ENCODE data around the gene RUVBL1.

Gene RUVBL1

DNA sequence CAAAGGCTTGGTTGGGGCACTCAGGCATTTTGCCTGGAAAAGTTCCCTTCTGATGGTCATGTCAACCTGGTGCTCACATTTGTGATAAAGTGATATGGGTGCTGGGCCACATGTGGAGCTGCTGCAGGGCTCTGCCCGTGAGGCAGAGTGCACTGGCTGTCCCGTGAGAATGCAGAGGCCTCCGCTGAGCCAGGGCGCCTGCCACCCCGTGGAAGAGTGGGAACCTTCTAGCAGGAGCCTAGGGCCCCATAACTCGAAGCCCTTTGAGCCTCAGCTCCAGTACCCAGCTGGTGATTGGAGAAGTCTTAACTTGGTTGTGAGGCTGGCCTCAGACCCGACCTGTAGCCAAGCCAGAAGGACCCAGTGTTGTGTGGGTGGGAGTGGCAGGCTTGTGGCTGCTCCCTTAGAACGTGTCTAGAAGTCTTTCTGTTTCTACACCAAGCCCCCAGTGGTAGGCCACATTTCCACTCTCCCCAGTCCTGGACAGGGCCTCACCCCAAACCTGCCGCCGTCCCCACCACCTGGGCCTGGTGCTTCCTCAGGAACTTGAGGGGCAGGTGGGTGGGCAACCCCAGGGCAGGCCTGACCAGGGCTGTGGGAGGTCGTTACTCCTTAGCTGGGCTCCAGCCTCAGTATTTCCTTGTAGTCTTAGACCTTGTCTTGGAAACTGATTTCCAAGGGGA, 51.7 kb downstream of the RUVBL1 start:
- Mint-ChIP-seq H3K9me3 (no peaks in the 10 kb centered on the region), H3K27me3 (ENCODE audit: low read depth) (no peaks in the 10 kb centered on the region), H3K36me3 (ENCODE audit: low read depth) (peaks cover 26% of the 10 kb centered on the region), H3K4me3 (no peak overlapping the region), H3K27ac (no peak overlapping the region), H3K4me1 (ENCODE audit: low read depth) (peaks cover 16% of the 10 kb centered on the region)

DNA sequence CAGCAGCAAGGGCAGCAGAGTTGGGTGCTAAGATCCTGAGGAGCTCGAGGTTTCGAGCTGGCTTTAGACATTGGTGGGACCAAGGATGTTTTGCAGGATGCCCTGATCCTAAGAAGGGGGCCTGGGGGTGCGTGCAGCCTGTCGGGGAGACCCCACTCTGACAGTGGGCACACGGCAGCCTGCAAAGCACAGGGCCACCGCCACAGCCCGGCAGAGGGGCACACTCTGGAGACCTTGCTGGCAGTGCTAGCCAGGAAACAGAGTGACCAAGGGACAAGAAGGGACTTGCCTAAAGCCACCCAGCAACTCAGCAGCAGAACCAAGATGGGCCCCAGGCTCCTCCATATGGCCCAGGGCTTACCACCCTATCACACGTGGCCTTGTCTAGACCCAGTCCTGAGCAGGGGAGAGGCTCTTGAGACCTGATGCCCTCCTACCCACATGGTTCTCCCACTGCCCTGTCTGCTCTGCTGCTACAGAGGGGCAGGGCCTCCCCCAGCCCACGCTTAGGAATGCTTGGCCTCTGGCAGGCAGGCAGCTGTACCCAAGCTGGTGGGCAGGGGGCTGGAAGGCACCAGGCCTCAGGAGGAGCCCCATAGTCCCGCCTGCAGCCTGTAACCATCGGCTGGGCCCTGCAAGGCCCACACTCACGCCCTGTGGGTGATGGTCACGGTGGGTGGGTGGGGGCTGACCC, 52.6 kb downstream of the RUVBL1 start:
- peaks cover 16% of the 10 kb centered on the region for H3K4me1 Mint-ChIP-seq (ENCODE audit: low read depth)
- peaks cover 32% of the 10 kb centered on the region for H3K36me3 Mint-ChIP-seq (ENCODE audit: low read depth)
- H3K27ac Mint-ChIP-seq, result no peak overlapping the region
- H3K4me3 Mint-ChIP-seq, result no peak overlapping the region
- no peaks in the 10 kb centered on the region for H3K27me3 Mint-ChIP-seq (ENCODE audit: low read depth)
- H3K9me3 Mint-ChIP-seq, result no peaks in the 10 kb centered on the region

DNA sequence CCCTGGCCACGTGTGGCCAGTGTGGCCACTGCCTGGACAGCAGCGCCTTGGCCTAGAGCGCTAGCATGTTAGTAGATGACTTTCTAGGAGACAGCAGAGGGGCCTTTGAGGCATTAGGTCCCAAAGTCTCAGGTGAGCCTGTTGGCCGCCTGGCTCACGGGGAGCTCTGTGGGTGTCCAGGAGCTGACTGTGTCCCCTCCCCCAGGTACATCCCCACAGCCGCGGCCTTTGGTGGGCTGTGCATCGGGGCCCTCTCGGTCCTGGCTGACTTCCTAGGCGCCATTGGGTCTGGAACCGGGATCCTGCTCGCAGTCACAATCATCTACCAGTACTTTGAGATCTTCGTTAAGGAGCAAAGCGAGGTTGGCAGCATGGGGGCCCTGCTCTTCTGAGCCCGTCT, 54.3 kb downstream of the RUVBL1 start:
- Mint-ChIP-seq H3K4me1 (ENCODE audit: low read depth) (peaks cover 7% of the 10 kb centered on the region), H3K4me3 (no peak overlapping the region), H3K27me3 (ENCODE audit: low read depth) (no peaks in the 10 kb centered on the region), H3K27ac (no peak overlapping the region), H3K9me3 (no peaks in the 10 kb centered on the region), H3K36me3 (ENCODE audit: low read depth) (peaks cover 42% of the 10 kb centered on the region)

DNA sequence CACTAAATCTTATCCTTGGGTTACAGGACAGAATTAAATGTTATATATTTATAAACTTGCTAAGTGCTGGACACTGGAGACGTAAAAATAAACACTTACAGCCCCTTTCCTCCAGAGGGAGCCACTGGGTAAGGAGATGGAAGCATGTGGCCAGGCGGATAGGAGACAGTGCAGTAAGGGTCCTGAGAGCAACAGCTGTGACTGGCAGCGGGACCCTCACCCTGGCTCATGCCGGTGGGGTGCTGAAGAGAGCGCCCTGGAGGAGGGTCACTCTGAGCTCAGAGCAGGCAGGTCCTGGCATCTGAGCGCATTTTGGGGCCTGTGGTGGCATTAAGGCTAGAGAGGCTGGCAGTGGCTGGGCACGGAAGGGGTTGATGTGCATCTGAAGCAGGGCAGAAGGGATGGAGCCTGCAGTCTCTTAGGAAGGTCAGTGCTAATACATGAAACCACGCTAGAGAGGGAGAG, 55.4 kb downstream of the RUVBL1 start:
- Mint-ChIP-seq H3K4me1 (ENCODE audit: low read depth) (peaks cover 9% of the 10 kb centered on the region), H3K4me3 (no peak overlapping the region), H3K36me3 (ENCODE audit: low read depth) (peaks cover 46% of the 10 kb centered on the region), H3K27ac (no peak overlapping the region), H3K9me3 (no peaks in the 10 kb centered on the region), H3K27me3 (ENCODE audit: low read depth) (no peaks in the 10 kb centered on the region)

DNA sequence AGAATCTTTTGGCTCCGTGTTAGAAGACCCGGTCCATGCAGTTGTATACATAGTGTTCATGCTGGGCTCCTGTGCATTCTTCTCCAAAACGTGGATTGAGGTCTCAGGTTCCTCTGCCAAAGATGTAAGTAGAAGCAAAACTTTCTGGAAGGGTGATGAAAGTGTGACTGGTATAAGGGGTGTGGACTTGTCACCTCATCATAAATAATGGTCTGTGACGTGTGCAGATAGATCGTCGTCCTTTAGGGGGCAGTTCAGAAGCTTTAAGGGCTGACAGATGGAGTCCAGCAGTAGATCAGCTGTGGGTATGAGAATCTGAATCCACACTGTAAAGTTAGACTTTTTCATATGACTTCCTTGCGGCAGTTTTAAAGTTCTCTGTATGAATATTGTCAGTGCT, 56.1 kb downstream of the RUVBL1 start:
- no peaks in the 10 kb centered on the region for H3K27me3 Mint-ChIP-seq (ENCODE audit: low read depth)
- peaks cover 10% of the 10 kb centered on the region for H3K4me1 Mint-ChIP-seq (ENCODE audit: low read depth)
- H3K4me3 Mint-ChIP-seq, result no peak overlapping the region
- no peaks in the 10 kb centered on the region for H3K9me3 Mint-ChIP-seq
- H3K27ac Mint-ChIP-seq, result no peak overlapping the region
- H3K36me3 Mint-ChIP-seq (ENCODE audit: low read depth), result peaks cover 53% of the 10 kb centered on the region

DNA sequence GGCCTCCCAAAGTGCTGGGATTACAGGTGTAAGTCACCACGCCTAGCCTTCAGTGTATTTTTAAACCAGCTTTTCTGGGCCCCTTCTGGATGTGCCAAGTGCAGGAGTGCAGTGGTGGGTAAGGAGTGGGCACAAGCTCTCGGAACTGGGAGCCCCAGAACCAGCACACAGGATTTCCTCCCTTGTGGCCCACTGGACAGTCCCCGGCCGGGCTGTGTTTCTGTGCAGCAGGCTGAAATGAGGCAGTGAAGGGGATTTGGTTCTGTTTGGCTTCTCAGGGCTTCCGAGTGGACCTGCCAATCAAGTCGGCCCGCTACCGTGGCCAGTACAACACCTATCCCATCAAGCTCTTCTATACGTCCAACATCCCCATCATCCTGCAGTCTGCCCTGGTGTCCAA, 56.9 kb downstream of the RUVBL1 start:
- Mint-ChIP-seq H3K36me3 (ENCODE audit: low read depth) (peaks cover 61% of the 10 kb centered on the region), H3K27ac (no peak overlapping the region), H3K9me3 (no peaks in the 10 kb centered on the region), H3K27me3 (ENCODE audit: low read depth) (no peaks in the 10 kb centered on the region), H3K4me3 (no peak overlapping the region), H3K4me1 (ENCODE audit: low read depth) (peaks cover 17% of the 10 kb centered on the region)

DNA sequence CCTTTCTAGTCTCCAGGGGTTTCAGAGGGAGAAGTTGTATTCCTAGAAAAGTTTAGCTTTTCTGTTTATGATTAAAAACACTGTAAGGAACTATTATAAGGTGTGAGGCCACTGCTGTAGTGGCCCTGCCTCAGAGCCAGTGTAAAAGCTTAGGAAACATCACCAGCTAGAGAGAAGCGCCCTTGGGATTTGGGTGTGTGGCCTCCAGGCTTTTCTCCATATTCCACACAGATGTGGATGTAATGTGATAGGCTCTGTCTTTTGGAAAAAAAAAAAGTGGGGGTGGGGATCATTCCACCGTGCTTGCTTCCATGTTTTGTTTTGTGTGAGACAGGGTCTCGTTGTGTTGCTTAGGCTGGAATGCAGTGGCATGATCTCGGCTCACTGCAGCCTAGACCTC, 57.5 kb downstream of the RUVBL1 start:
- Mint-ChIP-seq H3K27ac (no peak overlapping the region), H3K36me3 (ENCODE audit: low read depth) (peaks cover 67% of the 10 kb centered on the region), H3K4me1 (ENCODE audit: low read depth) (peaks cover 20% of the 10 kb centered on the region), H3K27me3 (ENCODE audit: low read depth) (no peaks in the 10 kb centered on the region), H3K9me3 (no peaks in the 10 kb centered on the region), H3K4me3 (no peak overlapping the region)

DNA sequence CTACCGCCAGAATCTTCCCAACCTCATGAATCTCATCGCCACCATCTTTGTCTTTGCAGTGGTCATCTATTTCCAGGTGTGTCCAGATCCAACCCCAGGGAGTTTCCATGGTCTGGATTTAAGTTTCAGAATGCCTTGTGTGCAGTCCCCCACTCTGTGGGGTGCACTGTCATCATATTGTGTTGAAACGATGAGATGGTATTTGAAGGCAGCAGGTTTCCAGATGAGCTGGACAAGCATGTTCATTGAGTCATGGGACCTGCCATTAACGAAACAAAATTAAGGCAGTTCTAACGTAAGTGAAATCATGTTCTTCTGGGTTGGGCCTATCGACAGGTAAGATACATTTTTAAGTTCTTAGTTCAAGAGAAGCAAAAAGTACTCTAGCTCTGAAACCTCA, 58.6 kb downstream of the RUVBL1 start:
- no peaks in the 10 kb centered on the region for H3K27me3 Mint-ChIP-seq (ENCODE audit: low read depth)
- H3K27ac Mint-ChIP-seq, result no peak overlapping the region
- no peaks in the 10 kb centered on the region for H3K9me3 Mint-ChIP-seq
- H3K36me3 Mint-ChIP-seq (ENCODE audit: low read depth), result peaks cover 71% of the 10 kb centered on the region
- H3K4me1 Mint-ChIP-seq (ENCODE audit: low read depth), result peaks cover 20% of the 10 kb centered on the region
- no peak overlapping the region for H3K4me3 Mint-ChIP-seq

DNA sequence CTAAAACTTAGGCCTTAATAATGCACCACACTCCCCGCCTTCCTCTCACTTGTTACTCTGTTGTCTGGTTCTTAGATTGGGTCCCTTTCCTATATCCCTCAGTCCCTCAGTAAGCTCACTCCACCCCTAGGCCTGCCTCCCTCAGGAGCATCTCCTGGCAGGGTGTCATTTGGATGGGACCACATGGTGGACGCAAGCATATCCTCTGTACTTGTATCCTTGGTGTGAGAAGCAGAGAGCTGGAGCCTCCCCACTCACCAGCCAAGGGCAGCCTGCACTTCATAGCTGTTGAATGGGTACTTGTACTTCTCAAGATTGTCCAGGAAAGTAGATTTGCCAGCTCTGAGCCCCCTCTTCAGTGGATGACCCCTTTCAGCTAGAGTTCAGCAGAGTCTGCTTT, 59.7 kb downstream of the RUVBL1 start:
- H3K27ac Mint-ChIP-seq, result no peak overlapping the region
- H3K9me3 Mint-ChIP-seq, result no peaks in the 10 kb centered on the region
- H3K4me1 Mint-ChIP-seq (ENCODE audit: low read depth), result peaks cover 20% of the 10 kb centered on the region
- peaks cover 72% of the 10 kb centered on the region for H3K36me3 Mint-ChIP-seq (ENCODE audit: low read depth)
- no peak overlapping the region for H3K4me3 Mint-ChIP-seq
- H3K27me3 Mint-ChIP-seq (ENCODE audit: low read depth), result no peaks in the 10 kb centered on the region

DNA sequence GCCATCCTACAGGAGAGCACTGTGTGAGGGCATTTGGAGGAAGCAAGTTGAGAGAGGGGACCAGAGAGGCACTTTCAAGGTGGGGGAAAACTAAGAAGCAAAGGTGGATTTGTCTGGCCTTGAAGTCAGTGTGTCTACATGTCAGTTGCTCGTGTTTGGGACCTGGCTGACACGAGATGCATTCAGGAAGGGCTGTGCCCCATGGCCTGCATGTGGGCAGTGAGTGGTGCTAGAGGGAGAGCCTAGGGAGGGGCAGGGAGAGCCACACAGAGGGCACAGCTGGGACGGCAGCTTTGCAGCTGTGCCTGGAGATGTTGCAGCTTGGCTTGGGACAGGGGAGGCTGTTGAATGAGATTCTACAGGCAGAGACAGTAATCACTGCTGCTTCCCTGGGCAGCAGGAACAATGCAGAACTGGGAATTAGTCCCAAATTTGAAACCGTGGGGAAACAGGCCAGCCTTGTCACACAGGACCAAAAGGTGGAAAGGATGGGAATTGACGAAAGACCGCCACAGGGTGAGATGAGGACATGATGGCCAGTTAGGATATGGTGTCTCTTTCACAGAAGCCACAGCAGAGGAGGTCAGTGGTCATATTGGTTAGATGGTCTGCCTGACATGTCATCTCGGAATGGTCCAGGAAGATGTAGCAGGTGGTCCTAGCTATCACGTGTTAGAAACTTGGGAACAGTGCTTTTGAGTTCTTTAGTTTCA, 61.4 kb downstream of the RUVBL1 start:
- Mint-ChIP-seq H3K27ac (no peak overlapping the region), H3K27me3 (ENCODE audit: low read depth) (no peaks in the 10 kb centered on the region), H3K4me1 (ENCODE audit: low read depth) (peaks cover 18% of the 10 kb centered on the region), H3K9me3 (no peaks in the 10 kb centered on the region), H3K36me3 (ENCODE audit: low read depth) (peaks cover 56% of the 10 kb centered on the region), H3K4me3 (no peak overlapping the region)

DNA sequence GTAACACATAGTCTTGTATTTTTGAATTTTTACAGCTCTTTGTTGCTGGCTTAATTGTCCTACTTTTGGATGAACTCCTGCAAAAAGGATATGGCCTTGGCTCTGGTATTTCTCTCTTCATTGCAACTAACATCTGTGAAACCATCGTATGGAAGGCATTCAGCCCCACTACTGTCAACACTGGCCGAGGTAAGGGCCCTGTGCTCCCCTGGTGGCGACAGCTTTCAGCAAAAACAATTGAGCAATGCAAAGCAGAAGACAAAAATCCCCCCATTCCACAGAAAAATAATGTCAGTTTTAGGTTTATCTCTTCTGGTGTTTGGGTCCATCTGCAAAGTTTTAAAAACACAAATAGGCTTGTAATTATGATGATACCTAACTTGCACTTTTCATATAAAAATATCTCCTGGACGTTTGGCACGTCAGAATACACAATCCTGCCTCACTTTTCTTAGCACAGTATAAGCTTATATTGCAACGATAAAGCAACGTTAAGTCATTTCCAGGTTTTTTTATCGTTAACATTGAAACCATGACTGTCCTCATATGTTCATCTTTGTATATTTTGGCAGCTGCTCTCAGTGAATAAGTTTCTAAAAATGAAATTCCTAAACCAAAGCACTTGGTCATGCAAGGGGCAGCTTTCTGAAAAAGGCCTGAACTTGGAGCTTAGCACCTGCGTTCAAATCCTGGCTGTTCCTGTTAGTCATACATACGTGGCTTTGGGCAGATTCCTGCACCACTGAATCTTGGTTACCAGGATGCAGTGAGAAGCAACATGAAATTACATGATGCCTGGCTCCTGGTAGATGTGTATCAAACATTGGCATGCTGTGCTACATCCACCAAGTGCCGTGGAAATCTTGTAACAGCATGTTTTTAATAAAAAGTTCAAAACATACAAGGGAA, 62.9 kb downstream of the RUVBL1 start:
- Mint-ChIP-seq H3K4me1 (ENCODE audit: low read depth) (peaks cover 19% of the 10 kb centered on the region), H3K9me3 (no peaks in the 10 kb centered on the region), H3K36me3 (ENCODE audit: low read depth) (peaks cover 52% of the 10 kb centered on the region), H3K27ac (no peak overlapping the region), H3K27me3 (ENCODE audit: low read depth) (no peaks in the 10 kb centered on the region), H3K4me3 (no peak overlapping the region)

DNA sequence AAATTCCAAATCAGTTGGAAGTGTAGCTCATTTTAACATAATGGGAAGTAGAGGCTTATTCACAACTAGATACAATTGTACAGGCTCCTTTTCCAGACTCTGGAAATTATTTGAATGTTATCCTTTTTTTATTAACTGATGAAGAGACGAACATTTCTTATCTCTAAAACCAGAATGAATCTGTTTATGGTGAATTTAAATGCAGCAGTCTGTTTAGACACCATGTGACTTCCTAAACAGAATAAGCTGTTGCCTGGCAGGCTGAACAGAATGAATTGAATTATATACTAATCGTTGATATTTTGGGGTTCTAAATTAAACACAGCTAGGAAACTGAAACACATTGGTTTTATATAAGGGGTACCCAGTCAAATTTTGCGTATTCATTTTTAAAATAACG, 67.4 kb downstream of the RUVBL1 start:
- H3K27ac Mint-ChIP-seq, result no peak overlapping the region
- H3K4me3 Mint-ChIP-seq, result no peak overlapping the region
- H3K36me3 Mint-ChIP-seq (ENCODE audit: low read depth), result peaks cover 50% of the 10 kb centered on the region
- H3K9me3 Mint-ChIP-seq, result no peaks in the 10 kb centered on the region
- no peaks in the 10 kb centered on the region for H3K27me3 Mint-ChIP-seq (ENCODE audit: low read depth)
- H3K4me1 Mint-ChIP-seq (ENCODE audit: low read depth), result peaks cover 34% of the 10 kb centered on the region

DNA sequence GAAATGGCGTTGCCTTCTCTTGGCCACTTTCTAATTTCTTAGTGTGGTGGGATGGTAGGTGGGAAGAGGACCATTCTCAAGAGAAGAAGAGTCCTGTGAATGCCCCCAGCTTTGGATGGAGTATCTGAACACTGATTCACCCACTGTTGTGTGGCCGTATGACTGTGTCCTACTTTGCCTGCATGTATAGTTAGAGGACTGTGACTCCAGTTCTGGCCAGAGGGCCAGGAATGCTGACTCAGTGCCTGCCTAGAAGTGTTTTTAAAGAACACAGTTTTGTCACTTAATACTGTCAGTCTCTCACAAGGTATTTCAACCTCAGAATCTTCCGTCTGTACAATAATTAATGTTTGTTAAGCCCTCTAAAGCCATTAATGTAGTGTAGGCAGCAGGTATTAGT, 69.2 kb downstream of the RUVBL1 start:
- Mint-ChIP-seq H3K4me3 (peak overlapping the region; percentile 97), H3K9me3 (no peaks in the 10 kb centered on the region), H3K27me3 (ENCODE audit: low read depth) (no peaks in the 10 kb centered on the region), H3K27ac (peak overlapping the region; percentile 33), H3K4me1 (ENCODE audit: low read depth) (peaks cover 39% of the 10 kb centered on the region), H3K36me3 (ENCODE audit: low read depth) (peaks cover 35% of the 10 kb centered on the region)

DNA sequence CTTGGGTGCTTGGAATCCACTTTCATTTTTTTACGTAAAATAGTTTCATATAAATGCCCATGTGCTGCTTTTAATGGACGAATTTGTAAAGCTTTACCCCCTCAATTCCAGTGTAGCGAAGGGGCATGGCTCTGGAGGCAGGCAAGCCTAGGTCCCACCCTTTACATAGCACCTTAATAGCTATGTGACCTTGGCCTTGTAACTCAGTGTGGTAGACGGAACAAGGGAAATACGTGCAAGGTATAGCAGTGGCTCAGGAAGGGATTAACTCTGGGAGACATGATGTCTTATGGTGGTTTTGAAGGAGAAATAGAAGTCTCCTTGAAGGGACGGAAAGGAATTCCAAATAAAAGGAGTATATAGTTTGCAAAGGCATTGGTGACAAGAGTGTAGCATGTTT, 70.0 kb downstream of the RUVBL1 start:
- Mint-ChIP-seq H3K4me3 (peak overlapping the region; percentile 97), H3K27me3 (ENCODE audit: low read depth) (peaks cover 4% of the 10 kb centered on the region), H3K36me3 (ENCODE audit: low read depth) (peaks cover 35% of the 10 kb centered on the region), H3K9me3 (no peaks in the 10 kb centered on the region), H3K27ac (peak overlapping the region; percentile 21), H3K4me1 (ENCODE audit: low read depth) (peaks cover 39% of the 10 kb centered on the region)
